HepG2 (cell line): ENCODE measurements around the gene ARHGEF1. TPM values are rescaled to one million over a fixed set of nuclear protein-coding genes. Genes with fewer than 3 reads are reported as not detected.
A peak's percentile ranks its signal among the peaks of the same experiment; 100 is the strongest.

Experiments used
- ADNP ChIP-seq: sonication (generic); formaldehyde crosslinking; IDR thresholded peaks from 2 replicates; pipeline ENCODE4 v1.4.0; 2020; ENCODE audit warnings: missing genetic modification reagents
- FOXO1 ChIP-seq: sonication (generic); formaldehyde crosslinking; IDR thresholded peaks from 2 replicates; pipeline ENCODE4 v1.4.0; 2020; ENCODE audit warnings: missing genetic modification reagents
- KLF12 ChIP-seq: sonication (generic); formaldehyde crosslinking; IDR thresholded peaks from 2 replicates; pipeline ENCODE4 v1.4.0; 2020; ENCODE audit warnings: missing genetic modification reagents, borderline replicate concordance
- SMARCC2 ChIP-seq: fragments of 450-650 bp; IDR thresholded peaks from 2 replicates; pipeline ENCODE4 v1.6.1; 2017; ENCODE audit warnings: antibody characterized with exemption, mild to moderate bottlenecking
- SP1 ChIP-seq, 2 experiments: fragments of 450-650 bp in 1 of 2; sonication (generic) in 1 of 2; formaldehyde crosslinking in 1 of 2; IDR thresholded peaks; 2 replicates each; pipeline versions ENCODE4 v1.4.0 to v1.6.1; 2016 to 2020; ENCODE audit warnings: missing genetic modification reagents in 1 of 2
- TBP ChIP-seq: sonication (generic); formaldehyde crosslinking; IDR thresholded peaks from 2 replicates; pipeline ENCODE4 v1.5.0; 2020; ENCODE audit warnings: missing genetic modification reagents
- U2AF2 ChIP-seq: fragments of 200-400 bp; formaldehyde crosslinking; IDR thresholded peaks from 2 replicates; pipeline ENCODE4 v1.6.1; 2017; ENCODE audit warnings: low read depth, mild to moderate bottlenecking, low read length
- ZFP1 ChIP-seq: IDR thresholded peaks from 2 replicates; pipeline ENCODE4 v1.6.1; 2016
- ZMYM3 ChIP-seq: sonication (generic); formaldehyde crosslinking; IDR thresholded peaks from 2 replicates; pipeline ENCODE4 v1.5.1; 2020; ENCODE audit warnings: mild to moderate bottlenecking, missing genetic modification reagents
- ZNF124 ChIP-seq: sonication (generic); formaldehyde crosslinking; IDR thresholded peaks from 2 replicates; pipeline ENCODE4 v1.4.0; 2020; ENCODE audit warnings: missing genetic modification reagents
- ZNF136 ChIP-seq: sonication (generic); formaldehyde crosslinking; IDR thresholded peaks from 2 replicates; pipeline ENCODE4 v1.8.1; 2022; ENCODE audit warnings: low read depth, mild to moderate bottlenecking, moderate library complexity, missing genetic modification reagents
- ZNF282 ChIP-seq: fragments of 450-650 bp; IDR thresholded peaks from 2 replicates; pipeline ENCODE4 v1.6.1; 2018; ENCODE audit not compliant: partially characterized antibody
- ZNF674 ChIP-seq: sonication (generic); formaldehyde crosslinking; IDR thresholded peaks from 2 replicates; pipeline ENCODE4 v1.5.0; 2020; ENCODE audit warnings: low read depth, mild to moderate bottlenecking, missing genetic modification reagents
- polyA plus RNA-seq, 8 experiments: library from polyadenylated mRNA; depleted of rRNA in 3 of 8; stranded (reverse) in 7 of 8; unstranded in 1 of 8; fragments of >200 nt; fragmentation: Illumina TruSeq in 4 of 8; extraction: Trizol in 4 of 8; gene quantifications; 2 replicates each; pipeline versions ENCODE4 v1.2.1 to v1.2.3, GENCODE V29; 2011 to 2016; ENCODE audit warnings: low read depth in 4 of 8, missing spikeins in 1 of 8, mixed read lengths in 1 of 8; ENCODE audit not compliant: insufficient read depth in 1 of 8
- total RNA-seq, 5 experiments: library from RNA; depleted of rRNA; stranded (reverse); fragments of >200 nt; fragmentation: Illumina TruSeq; extraction: Trizol; gene quantifications; 2 replicates each; pipeline ENCODE4 v1.2.3, GENCODE V29; 2016; ENCODE audit warnings: low read depth in 1 of 5
- TF ChIP-seq, protein P1 (sequence below): sonication (generic); formaldehyde crosslinking; IDR thresholded peaks from 2 replicates; pipeline ENCODE4 v1.5.1; 2020; ENCODE audit warnings: missing genetic modification reagents, mild to moderate bottlenecking, borderline replicate concordance
- TF ChIP-seq, protein P2 (sequence below): sonication (generic); formaldehyde crosslinking; IDR thresholded peaks from 2 replicates; pipeline ENCODE4 v1.5.0; 2020; ENCODE audit warnings: mild to moderate bottlenecking, missing genetic modification reagents
- TF ChIP-seq, protein P3 (sequence below), 2 experiments: sonication (generic) in 1 of 2; formaldehyde crosslinking in 1 of 2; IDR thresholded peaks; 2 replicates each; pipeline versions ENCODE4 v1.5.1 to v1.6.1; 2011 to 2020; ENCODE audit warnings: borderline replicate concordance in 1 of 2, low read depth in 1 of 2, low read length in 1 of 2, mild to moderate bottlenecking in 1 of 2, missing genetic modification reagents in 1 of 2, moderate library complexity in 1 of 2
- TF ChIP-seq, protein P4 (sequence below): IDR thresholded peaks from 2 replicates; pipeline ENCODE4 v1.6.1; 2016; ENCODE audit warnings: mild to moderate bottlenecking, missing biosample characterization, missing genetic modification reagents
- TF ChIP-seq, protein P5 (sequence below), 2 experiments: fragments of 450-650 bp in 1 of 2; sonication (generic) in 1 of 2; formaldehyde crosslinking; IDR thresholded peaks; 2 replicates each; pipeline versions ENCODE4 v1.5.0 to v1.8.0; 2020 to 2022; ENCODE audit warnings: mild to moderate bottlenecking in 1 of 2, missing genetic modification reagents in 1 of 2

Gene ARHGEF1
- total and polyA plus RNA-seq, 2 of the 13 experiments (the other 11 are each of a cell fraction or from before 2014, with no cell fraction given): 33.7 to 34.7 TPM

DNA sequence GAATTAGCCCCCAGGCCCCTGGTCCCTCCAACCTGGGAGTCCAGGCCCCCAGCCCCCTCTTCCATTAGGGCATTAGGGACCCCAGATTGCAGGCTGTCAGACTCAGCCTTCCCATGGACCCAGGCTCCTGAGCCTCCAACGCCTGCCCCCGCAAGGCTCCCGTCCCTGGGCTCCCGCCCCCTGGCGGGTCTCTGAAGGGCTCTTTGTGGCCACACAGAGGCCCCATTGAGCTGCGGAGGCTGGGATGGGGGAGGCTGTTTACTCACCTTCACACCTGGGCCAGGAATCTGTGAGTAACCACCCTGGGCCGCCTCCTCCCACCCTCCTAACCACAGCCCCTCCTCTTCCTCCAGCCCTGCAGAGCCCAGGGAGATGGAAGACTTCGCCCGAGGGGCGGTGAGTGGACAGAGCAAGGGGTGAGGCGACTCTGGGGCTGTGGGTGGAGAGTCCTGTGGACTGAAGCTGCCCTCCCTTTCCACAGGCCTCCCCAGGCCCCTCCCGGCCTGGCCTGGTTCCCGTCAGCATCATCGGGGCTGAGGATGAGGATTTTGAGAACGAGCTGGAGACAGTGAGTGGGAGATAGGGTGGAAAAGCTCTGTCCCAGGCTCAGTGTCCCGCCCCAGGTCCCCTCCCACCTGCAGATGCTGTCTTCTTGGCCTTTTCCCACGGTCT lies 4.9 kb downstream of the ARHGEF1 start (continued):
- peak; percentile 89 for TF ChIP-seq FOXO1
- TF ChIP-seq ZNF282: no peak
- 0 out of 2 replicates have a peak, but pooled peaks have one; percentile 41 for TF ChIP-seq ZFP1
- TF ChIP-seq, protein P1, sequence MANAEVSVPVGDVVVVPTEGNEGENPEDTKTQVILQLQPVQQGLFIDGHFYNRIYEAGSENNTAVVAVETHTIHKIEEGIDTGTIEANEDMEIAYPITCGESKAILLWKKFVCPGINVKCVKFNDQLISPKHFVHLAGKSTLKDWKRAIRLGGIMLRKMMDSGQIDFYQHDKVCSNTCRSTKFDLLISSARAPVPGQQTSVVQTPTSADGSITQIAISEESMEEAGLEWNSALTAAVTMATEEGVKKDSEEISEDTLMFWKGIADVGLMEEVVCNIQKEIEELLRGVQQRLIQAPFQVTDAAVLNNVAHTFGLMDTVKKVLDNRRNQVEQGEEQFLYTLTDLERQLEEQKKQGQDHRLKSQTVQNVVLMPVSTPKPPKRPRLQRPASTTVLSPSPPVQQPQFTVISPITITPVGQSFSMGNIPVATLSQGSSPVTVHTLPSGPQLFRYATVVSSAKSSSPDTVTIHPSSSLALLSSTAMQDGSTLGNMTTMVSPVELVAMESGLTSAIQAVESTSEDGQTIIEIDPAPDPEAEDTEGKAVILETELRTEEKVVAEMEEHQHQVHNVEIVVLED (CRISPR knock-in tag): peak; percentile 64; the same call in 1 of the 2 replicates
- no peak for TF ChIP-seq SMARCC2
- TF ChIP-seq, protein P2, sequence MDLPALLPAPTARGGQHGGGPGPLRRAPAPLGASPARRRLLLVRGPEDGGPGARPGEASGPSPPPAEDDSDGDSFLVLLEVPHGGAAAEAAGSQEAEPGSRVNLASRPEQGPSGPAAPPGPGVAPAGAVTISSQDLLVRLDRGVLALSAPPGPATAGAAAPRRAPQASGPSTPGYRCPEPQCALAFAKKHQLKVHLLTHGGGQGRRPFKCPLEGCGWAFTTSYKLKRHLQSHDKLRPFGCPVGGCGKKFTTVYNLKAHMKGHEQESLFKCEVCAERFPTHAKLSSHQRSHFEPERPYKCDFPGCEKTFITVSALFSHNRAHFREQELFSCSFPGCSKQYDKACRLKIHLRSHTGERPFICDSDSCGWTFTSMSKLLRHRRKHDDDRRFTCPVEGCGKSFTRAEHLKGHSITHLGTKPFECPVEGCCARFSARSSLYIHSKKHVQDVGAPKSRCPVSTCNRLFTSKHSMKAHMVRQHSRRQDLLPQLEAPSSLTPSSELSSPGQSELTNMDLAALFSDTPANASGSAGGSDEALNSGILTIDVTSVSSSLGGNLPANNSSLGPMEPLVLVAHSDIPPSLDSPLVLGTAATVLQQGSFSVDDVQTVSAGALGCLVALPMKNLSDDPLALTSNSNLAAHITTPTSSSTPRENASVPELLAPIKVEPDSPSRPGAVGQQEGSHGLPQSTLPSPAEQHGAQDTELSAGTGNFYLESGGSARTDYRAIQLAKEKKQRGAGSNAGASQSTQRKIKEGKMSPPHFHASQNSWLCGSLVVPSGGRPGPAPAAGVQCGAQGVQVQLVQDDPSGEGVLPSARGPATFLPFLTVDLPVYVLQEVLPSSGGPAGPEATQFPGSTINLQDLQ (CRISPR knock-in tag): no peak
- TF ChIP-seq KLF12 (CRISPR knock-in tag): no peak
- no peak for TF ChIP-seq SP1 (IDR thresholded peaks at IDR 0.05)
- TF ChIP-seq SP1 (CRISPR knock-in tag; IDR thresholded peaks at IDR 0.05): peak; percentile 41; the same call in 1 of the 2 replicates
- TF ChIP-seq, protein P3, sequence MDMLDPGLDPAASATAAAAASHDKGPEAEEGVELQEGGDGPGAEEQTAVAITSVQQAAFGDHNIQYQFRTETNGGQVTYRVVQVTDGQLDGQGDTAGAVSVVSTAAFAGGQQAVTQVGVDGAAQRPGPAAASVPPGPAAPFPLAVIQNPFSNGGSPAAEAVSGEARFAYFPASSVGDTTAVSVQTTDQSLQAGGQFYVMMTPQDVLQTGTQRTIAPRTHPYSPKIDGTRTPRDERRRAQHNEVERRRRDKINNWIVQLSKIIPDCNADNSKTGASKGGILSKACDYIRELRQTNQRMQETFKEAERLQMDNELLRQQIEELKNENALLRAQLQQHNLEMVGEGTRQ (IDR thresholded peaks at IDR 0.05; ENCODE audit: low read depth, low read length): no peak
- TF ChIP-seq, protein P3 (CRISPR knock-in tag; IDR thresholded peaks at IDR 0.05; ENCODE audit: borderline replicate concordance): no peak
- TF ChIP-seq ZNF674 (CRISPR knock-in tag): no peak
- TF ChIP-seq U2AF2: 0 out of 2 replicates have a peak, but pooled peaks have one; percentile 20
- 0 out of 2 replicates have a peak, but pooled peaks have one; percentile 79 for TF ChIP-seq ZNF136 (CRISPR knock-in tag)
- TF ChIP-seq, protein P4, sequence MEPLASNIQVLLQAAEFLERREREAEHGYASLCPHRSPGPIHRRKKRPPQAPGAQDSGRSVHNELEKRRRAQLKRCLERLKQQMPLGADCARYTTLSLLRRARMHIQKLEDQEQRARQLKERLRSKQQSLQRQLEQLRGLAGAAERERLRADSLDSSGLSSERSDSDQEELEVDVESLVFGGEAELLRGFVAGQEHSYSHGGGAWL (CRISPR knock-in tag): no peak
- TF ChIP-seq ZNF124: 0 out of 2 replicates have a peak, but pooled peaks have one; percentile 35
- no peak for TF ChIP-seq ADNP (CRISPR knock-in tag)
- no peak for TF ChIP-seq TBP (CRISPR knock-in tag)
- peak; percentile 30; the same call in 1 of the 2 replicates for TF ChIP-seq ZMYM3
- TF ChIP-seq, protein P5, sequence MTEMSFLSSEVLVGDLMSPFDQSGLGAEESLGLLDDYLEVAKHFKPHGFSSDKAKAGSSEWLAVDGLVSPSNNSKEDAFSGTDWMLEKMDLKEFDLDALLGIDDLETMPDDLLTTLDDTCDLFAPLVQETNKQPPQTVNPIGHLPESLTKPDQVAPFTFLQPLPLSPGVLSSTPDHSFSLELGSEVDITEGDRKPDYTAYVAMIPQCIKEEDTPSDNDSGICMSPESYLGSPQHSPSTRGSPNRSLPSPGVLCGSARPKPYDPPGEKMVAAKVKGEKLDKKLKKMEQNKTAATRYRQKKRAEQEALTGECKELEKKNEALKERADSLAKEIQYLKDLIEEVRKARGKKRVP (CRISPR knock-in tag; IDR thresholded peaks at IDR 0.05): peak in 1 of 2 experiments; percentile 35; a peak in 1 of 4 replicates
